GM12864 (cell line): Measurements from ENCODE around the gene SEMA3F.

ENCODE experiments used
- DNase-seq: peaks from one replicate; pipeline ENCODE4 v3.0.0-alpha.2; 2011; ENCODE audit warnings: low read depth
- H3K4me3 ChIP-seq: 2 replicates; pipeline ENCODE4 v1.5.1; 2011; ENCODE audit warnings: mild to moderate bottlenecking, low read depth, low read length, control low read depth
- CTCF ChIP-seq: IDR thresholded peaks from 2 replicates; pipeline ENCODE4 v1.5.1; 2011; ENCODE audit warnings: low read depth, mild to moderate bottlenecking, moderate library complexity, low read length, control low read depth, inconsistent platforms; ENCODE audit errors: missing control alignments

SEMA3F gene

DNA sequence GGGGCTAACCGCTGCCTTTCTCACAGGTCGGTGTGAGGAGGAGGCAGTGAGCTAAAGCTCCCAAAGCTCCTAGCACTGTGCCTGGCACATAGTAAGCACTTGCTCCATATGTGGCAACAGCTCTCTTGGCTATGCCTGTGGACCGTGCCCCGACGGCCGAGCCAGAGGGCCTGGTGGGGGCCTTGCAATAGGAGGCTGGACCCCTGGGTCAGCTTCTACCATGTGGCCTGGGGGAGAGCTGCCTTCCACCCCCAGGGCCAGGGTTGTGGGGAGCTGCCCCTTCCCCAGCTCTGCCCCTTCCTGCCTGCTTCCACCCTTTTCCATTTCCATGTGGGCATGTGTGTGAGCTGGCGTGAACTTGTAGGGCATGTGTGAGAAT, 19.4 kb downstream of the SEMA3F start:
- H3K4me3 ChIP-seq: no peak overlapping the region
- TF ChIP-seq CTCF: no peak
- DNase-seq: no peak

GRCh38 chr3:50174947-50175524, 19.9 kb downstream of the SEMA3F start:
- no peak overlapping the region for H3K4me3 ChIP-seq
- no peak for DNase-seq
- no peak for TF ChIP-seq CTCF

GRCh38 chr3:50177346-50177745, 22.2 kb downstream of the SEMA3F start:
- DNase-seq: no peak
- H3K4me3 ChIP-seq: no peak overlapping the region
- no peak for TF ChIP-seq CTCF

DNA sequence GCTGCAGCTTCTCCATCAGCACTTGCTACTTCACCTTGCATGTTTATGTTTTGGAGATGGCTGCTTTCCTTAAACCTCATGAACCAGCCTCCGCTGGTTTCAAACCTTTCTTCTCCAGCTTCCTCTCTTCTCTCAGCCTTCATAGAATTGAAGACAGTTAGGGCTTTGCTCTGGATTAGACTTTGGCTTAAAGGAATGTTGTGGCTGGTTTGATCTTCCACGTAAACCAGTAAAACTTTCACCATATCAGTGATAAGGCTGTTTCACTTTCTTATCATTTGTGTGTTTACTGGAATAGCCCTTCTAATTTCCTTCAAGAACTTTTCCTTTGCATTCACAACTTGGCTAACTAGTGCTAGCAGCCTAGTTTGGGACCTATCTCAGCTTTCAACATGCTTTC, 24.6 kb downstream of the SEMA3F start:
- no peak for DNase-seq
- no peak for TF ChIP-seq CTCF
- H3K4me3 ChIP-seq: no peak overlapping the region

- H3K4me3 ChIP-seq: no peak overlapping the region
- TF ChIP-seq CTCF: no peak
- no peak for DNase-seq
These were observed 26.9 kb downstream of the SEMA3F start for GRCh38 chr3:50181985-50182384.

- no peak for DNase-seq
- TF ChIP-seq CTCF: no peak
These were observed 27.5 kb downstream of the SEMA3F start for GRCh38 chr3:50182533-50183099.

DNA sequence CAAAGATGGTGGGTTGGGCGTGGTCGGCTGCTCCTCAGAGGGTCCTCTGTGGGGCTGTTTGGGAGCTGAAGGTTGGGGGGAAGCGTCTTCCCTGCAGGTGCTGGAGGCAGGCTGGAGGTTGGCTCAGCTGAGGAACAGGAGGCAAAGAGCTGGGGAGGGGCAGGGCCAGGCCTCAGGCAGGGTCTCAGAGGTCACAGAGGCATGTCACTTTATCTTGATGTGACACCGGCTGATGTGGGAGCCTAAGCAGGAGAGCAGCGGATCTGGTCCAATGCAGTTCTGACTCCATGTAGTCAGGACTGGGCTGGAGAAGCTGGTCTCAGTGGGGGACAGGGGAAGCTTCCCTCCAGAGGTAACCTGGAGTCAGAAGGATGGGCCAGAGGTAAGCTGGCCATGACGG, 28.6 kb downstream of the SEMA3F start:
- DNase-seq: no peak
- no peak for TF ChIP-seq CTCF

More at GRCh38 chr3:50182533-50183099, 27.5 kb downstream of the SEMA3F start:
- no peak overlapping the region for H3K4me3 ChIP-seq

More for the DNA sequence above, 28.6 kb downstream of the SEMA3F start:
- H3K4me3 ChIP-seq: no peak overlapping the region
